CD8-positive, alpha-beta memory T cell (primary cell): ENCODE results near the gene TMEM117. TPM values are rescaled to one million over a fixed set of nuclear protein-coding genes. Genes with fewer than 3 reads are reported as not detected.

Experiments used
- CTCF ChIA-PET: fragments of 350-600 bp; sonication (Branson Sonifier 250); formaldehyde crosslinking; loops from one replicate; lab custom pipeline; 2021; ENCODE audit warnings: antibody characterized with exemption; lab: Charles Lee
- POLR2A ChIA-PET: fragments of 350-600 bp; sonication (Branson Sonifier 250); formaldehyde crosslinking; loops from one replicate; lab custom pipeline; 2021; ENCODE audit warnings: antibody characterized with exemption; lab: Charles Lee
- DNase-seq, 5 donors: peaks; one replicate each; pipeline versions ENCODE4 v3.0.0 to v3.0.0-alpha.2; 2020 to 2022; ENCODE audit warnings: mixed read lengths in 1 of 5
- H3K27ac ChIP-seq: one replicate; pipeline ENCODE4 v1.7.0; 2013; ENCODE audit warnings: low read depth, mild to moderate bottlenecking, low read length, moderate library complexity
- H3K27me3 ChIP-seq: 2 replicates; pipeline ENCODE4 v1.7.0; 2013; ENCODE audit warnings: low read length, mild to moderate bottlenecking; ENCODE audit not compliant: insufficient read depth, poor library complexity, severe bottlenecking
- H3K36me3 ChIP-seq: 2 replicates; pipeline ENCODE4 v1.7.0; 2013; ENCODE audit warnings: mild to moderate bottlenecking, low read length, moderate library complexity; ENCODE audit not compliant: insufficient read depth
- H3K4me1 ChIP-seq: 2 replicates; pipeline ENCODE4 v1.7.0; 2013; ENCODE audit warnings: mild to moderate bottlenecking, low read length, moderate library complexity; ENCODE audit not compliant: insufficient read depth
- H3K4me3 ChIP-seq: 2 replicates; pipeline ENCODE4 v1.7.0; 2013; ENCODE audit warnings: mild to moderate bottlenecking, low read length
- H3K9me3 ChIP-seq: 2 replicates; pipeline ENCODE4 v1.7.0; 2013; ENCODE audit warnings: mild to moderate bottlenecking, low read length
- H3K27ac Mint-ChIP-seq, 8 donors: one replicate each; pipeline ENCODE4 v1.8.0; 2020 to 2021; ENCODE audit warnings: mixed read lengths in 8 of 8, mild to moderate bottlenecking in 6 of 8, inconsistent platforms in 3 of 8, moderate library complexity in 3 of 8
- H3K27me3 Mint-ChIP-seq, 2 donors: one replicate each; pipeline ENCODE4 v1.8.0; 2020 to 2021; ENCODE audit warnings: mixed read lengths in 2 of 2, mild to moderate bottlenecking in 1 of 2, moderate library complexity in 1 of 2
- H3K36me3 Mint-ChIP-seq, 3 donors: one replicate each; pipeline ENCODE4 v1.8.0; 2020 to 2021; ENCODE audit warnings: mixed read lengths in 3 of 3, inconsistent platforms in 1 of 3, mild to moderate bottlenecking in 1 of 3
- H3K4me1 Mint-ChIP-seq, 3 donors: one replicate each; pipeline ENCODE4 v1.8.0; 2020 to 2021; ENCODE audit warnings: mixed read lengths in 3 of 3, inconsistent platforms in 1 of 3, mild to moderate bottlenecking in 1 of 3
- H3K4me3 Mint-ChIP-seq, 7 donors: one replicate each; pipeline ENCODE4 v1.8.0; 2020 to 2021; ENCODE audit warnings: mixed read lengths in 7 of 7, mild to moderate bottlenecking in 6 of 7, moderate library complexity in 4 of 7, inconsistent platforms in 2 of 7
- H3K9me3 Mint-ChIP-seq, 5 donors: one replicate each; pipeline ENCODE4 v1.8.0; 2020 to 2022; ENCODE audit warnings: mixed read lengths in 5 of 5, mild to moderate bottlenecking in 3 of 5, moderate library complexity in 2 of 5, inconsistent platforms in 1 of 5
- polyA plus RNA-seq: library from polyadenylated mRNA; unstranded; fragments of 300-500 nt; fragmentation: Illumina TruSeq; gene quantifications from one replicate; pipeline ENCODE4 v1.2.3, GENCODE V29; 2021
- total RNA-seq, 2 experiments: library from RNA; stranded (reverse); gene quantifications; one replicate each; pipeline ENCODE4 v1.2.3, GENCODE V29; 2021

The TMEM117 gene
- total and polyA plus RNA-seq, 3 experiments from 2014 or later = 1.4 to 6.2 (median 1.8) TPM

DNA sequence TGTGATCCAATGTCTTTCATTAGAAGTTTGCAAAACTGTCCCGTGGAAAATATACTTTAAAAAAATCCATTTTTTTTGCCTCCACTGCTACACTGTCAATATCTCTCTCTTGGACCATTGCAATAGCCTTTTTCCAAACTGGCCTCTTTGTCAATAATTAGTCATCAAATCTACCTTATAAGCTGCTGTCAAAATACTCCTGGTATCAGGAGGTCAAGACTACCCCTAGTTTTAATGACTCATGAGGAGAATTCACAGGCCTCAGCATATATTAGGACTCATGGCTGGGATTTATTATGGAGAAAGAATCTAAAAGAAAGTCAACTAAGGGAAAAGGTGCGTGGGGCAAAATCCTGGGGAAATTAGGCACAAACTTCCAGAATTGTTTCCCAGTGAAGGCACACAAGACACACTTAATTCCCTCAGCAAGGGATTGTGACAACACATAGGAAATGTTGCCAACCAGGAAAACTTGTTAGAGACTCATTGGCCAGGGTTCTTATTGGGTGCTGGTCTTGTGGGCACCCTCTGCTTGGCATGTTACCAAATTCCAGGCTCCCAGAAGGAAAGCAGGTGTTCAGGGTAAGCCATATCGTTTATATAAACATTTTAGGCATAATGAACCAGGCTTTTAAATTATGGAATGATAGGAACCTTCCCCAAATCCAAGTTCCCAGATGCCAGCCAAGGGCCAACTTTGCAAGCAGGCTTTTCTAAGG is 56.1 kb downstream of the TMEM117 start:
- Mint-ChIP-seq H3K27ac (no peak overlapping the region), H3K4me3 (no peak overlapping the region), H3K4me1 (no peaks in the 10 kb centered on the region), H3K9me3 (peaks cover 0 to 5% (median 0%) of the 10 kb centered on the region in 5 donors), H3K27me3 (no peaks in the 10 kb centered on the region), H3K36me3 (peaks cover 3 to 13% (median 9%) of the 10 kb centered on the region in 3 donors)
- ChIA-PET CTCF (interaction anchor here (1.5 kb wide), 1 partner anchor 10 kb away, joined by 8 read pairs; no protein-coding TSS in a partner anchor), POLR2A (no interaction called here)
- Histone ChIP-seq H3K27ac (no peak overlapping the region), H3K36me3 (no peaks in the 10 kb centered on the region), H3K27me3 (no peaks in the 10 kb centered on the region), H3K9me3 (no peaks in the 10 kb centered on the region), H3K4me1 (no peaks in the 10 kb centered on the region), H3K4me3 (no peak overlapping the region)
- DNase-seq = no peak

DNA sequence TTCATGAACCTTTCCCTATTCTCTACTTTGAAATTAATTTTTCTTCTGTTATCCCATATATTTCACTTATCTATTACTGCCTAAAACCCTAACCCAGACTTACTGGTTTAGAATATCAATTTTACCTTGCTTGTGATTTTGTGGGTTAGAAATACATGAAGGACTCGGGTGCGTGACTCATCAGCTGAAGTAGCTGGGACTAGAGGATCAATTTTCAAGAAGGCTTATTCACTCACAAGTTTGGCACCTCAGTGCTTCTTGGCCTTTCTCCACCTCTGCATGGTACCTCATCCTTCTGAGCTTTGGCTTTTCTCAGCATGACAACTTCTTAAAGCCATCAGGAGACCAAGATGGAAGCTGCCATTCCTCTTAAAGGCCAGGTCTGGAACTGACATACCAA is 57.8 kb downstream of the TMEM117 start:
- no peak overlapping the region for H3K4me3 Mint-ChIP-seq
- Histone ChIP-seq H3K27me3 (no peaks in the 10 kb centered on the region), H3K9me3 (no peaks in the 10 kb centered on the region), H3K4me1 (no peaks in the 10 kb centered on the region), H3K36me3 (no peaks in the 10 kb centered on the region), H3K27ac (no peak overlapping the region), H3K4me3 (no peak overlapping the region)
- ChIA-PET CTCF (no interaction called here), POLR2A (no interaction called here)
- peak overlapping the region in 1 of 8 donors; percentile 1 for H3K27ac Mint-ChIP-seq
- H3K27me3 Mint-ChIP-seq = no peaks in the 10 kb centered on the region
- H3K4me1 Mint-ChIP-seq = no peaks in the 10 kb centered on the region
- H3K9me3 Mint-ChIP-seq = peaks cover 0 to 5% (median 0%) of the 10 kb centered on the region in 5 donors
- no peak for DNase-seq
- peaks cover 3 to 17% (median 10%) of the 10 kb centered on the region in 3 donors for H3K36me3 Mint-ChIP-seq

DNA sequence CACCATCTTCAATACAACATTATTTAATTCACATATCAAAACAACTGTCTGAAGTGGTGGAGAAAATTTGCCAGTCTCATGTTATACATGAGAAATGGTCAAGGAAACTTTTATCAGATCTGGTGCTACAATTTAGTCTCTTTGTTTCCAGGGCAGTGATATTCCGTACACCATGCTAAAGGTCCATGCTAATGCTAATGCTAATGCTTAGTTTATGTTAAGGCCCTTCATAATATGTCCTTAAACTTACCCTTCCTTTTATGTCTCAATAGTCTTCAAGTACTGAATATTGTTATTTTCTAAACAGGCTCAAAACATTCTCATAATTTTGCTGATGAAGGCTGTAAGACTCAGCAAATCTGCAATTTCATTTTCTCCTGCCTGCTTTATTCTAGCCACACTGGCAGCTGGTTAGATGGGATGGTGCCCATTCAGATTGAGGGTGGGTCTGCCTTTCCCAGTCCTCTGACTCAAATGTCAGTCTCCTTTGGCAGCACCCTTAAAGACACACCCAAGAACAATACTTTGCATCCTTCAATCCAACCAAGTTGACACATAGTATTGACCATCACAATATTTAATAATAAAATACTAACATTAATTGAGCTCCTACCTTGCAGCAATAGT is 59.8 kb downstream of the TMEM117 start:
- Mint-ChIP-seq H3K27ac (no peak overlapping the region), H3K9me3 (peaks cover 0 to 5% (median 0%) of the 10 kb centered on the region in 5 donors), H3K27me3 (no peaks in the 10 kb centered on the region), H3K4me3 (no peak overlapping the region), H3K36me3 (peaks cover 3 to 23% (median 10%) of the 10 kb centered on the region in 3 donors), H3K4me1 (no peaks in the 10 kb centered on the region)
- H3K27ac ChIP-seq = no peak overlapping the region
- DNase-seq = no peak
- no peaks in the 10 kb centered on the region for H3K9me3 ChIP-seq
- H3K36me3 ChIP-seq = no peaks in the 10 kb centered on the region
- no peak overlapping the region for H3K4me3 ChIP-seq
- no peaks in the 10 kb centered on the region for H3K4me1 ChIP-seq
- CTCF ChIA-PET = no interaction called here
- H3K27me3 ChIP-seq = no peaks in the 10 kb centered on the region
- POLR2A ChIA-PET = no interaction called here

DNA sequence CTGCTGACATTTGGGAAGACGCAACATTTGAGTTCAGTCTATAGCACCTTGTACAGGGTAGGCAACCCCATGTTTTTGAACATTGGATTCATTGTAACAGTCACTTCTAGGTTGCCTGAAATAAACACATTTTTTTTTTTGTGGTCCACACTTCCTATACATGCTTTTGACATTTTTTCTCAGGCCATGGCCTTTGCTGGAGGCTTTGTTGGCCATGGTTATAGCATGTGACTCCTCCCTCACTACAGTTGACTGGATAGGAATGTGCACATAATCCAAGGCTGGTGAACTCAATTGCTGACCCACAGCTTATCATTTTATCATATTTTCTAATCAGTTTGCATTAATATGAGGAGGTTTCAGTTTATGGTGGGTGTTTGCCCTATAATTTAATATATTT is 60.6 kb downstream of the TMEM117 start:
- no peaks in the 10 kb centered on the region for H3K27me3 ChIP-seq
- Mint-ChIP-seq H3K9me3 (peaks cover 0 to 5% (median 0%) of the 10 kb centered on the region in 5 donors), H3K27me3 (no peaks in the 10 kb centered on the region), H3K36me3 (peaks cover 3 to 24% (median 10%) of the 10 kb centered on the region in 3 donors), H3K4me1 (no peaks in the 10 kb centered on the region), H3K27ac (no peak overlapping the region), H3K4me3 (no peak overlapping the region)
- DNase-seq = no peak
- CTCF ChIA-PET = no interaction called here
- H3K36me3 ChIP-seq = no peaks in the 10 kb centered on the region
- POLR2A ChIA-PET = no interaction called here
- no peak overlapping the region for H3K27ac ChIP-seq
- no peaks in the 10 kb centered on the region for H3K9me3 ChIP-seq
- no peaks in the 10 kb centered on the region for H3K4me1 ChIP-seq
- no peak overlapping the region for H3K4me3 ChIP-seq

DNA sequence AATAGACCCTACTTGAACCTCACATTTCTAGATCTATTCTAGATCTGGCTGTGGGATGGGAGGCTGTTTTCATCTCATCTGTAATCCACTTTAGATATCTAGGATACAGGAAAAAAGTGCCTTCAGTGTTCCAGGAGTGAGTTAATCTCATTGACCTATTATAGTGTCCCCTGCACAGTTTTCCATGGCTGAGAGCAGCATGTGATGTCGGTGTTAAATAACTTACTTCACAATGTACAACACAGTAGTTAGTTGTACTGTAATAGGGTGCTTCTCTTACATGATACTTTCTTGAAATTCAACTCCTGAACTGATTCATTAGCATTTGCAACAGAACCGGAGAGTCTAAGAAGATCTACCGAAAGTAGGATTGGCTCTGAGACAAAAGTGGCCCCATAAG is 62.6 kb downstream of the TMEM117 start:
- no peaks in the 10 kb centered on the region for H3K4me1 Mint-ChIP-seq

DNA sequence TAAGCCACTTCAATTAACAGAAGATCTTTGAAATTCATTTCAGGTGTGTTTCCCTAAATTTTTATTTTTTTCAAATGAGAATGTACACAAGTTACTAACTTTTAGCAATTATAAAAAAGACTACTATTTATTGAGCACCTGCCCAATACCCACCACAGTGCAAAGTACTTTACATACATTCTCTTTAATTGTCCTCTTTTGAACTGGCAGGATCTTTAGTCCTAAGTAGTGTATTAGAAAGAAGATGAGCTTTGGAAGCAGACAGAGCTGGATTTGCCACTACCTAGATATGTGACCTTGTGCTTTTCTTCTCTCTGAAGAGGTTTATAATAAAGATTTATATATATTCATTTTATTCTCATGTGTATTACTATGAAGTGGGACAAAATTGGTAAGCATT is 63.7 kb downstream of the TMEM117 start:
- Histone ChIP-seq H3K4me3 (no peak overlapping the region), H3K36me3 (no peaks in the 10 kb centered on the region), H3K9me3 (no peaks in the 10 kb centered on the region), H3K4me1 (no peaks in the 10 kb centered on the region), H3K27me3 (no peaks in the 10 kb centered on the region), H3K27ac (no peak overlapping the region)
- H3K4me1 Mint-ChIP-seq = no peaks in the 10 kb centered on the region
- H3K27me3 Mint-ChIP-seq = no peaks in the 10 kb centered on the region
- no peak overlapping the region for H3K4me3 Mint-ChIP-seq
- no peak overlapping the region for H3K27ac Mint-ChIP-seq
- H3K9me3 Mint-ChIP-seq = peaks cover 0 to under 1% (median 0%) of the 10 kb centered on the region in 5 donors
- H3K36me3 Mint-ChIP-seq = peaks cover under 1 to 12% (median 5%) of the 10 kb centered on the region in 3 donors
- CTCF ChIA-PET = no interaction called here
- POLR2A ChIA-PET = no interaction called here
- no peak for DNase-seq

More for the DNA sequence above, 62.6 kb downstream of the TMEM117 start:
- Histone ChIP-seq H3K9me3 (no peaks in the 10 kb centered on the region), H3K36me3 (no peaks in the 10 kb centered on the region), H3K4me1 (no peaks in the 10 kb centered on the region), H3K27ac (no peak overlapping the region), H3K27me3 (no peaks in the 10 kb centered on the region), H3K4me3 (no peak overlapping the region)
- no peak overlapping the region for H3K4me3 Mint-ChIP-seq
- H3K27ac Mint-ChIP-seq = no peak overlapping the region
- ChIA-PET CTCF (no interaction called here), POLR2A (no interaction called here)
- H3K36me3 Mint-ChIP-seq = peaks cover 3 to 16% (median 7%) of the 10 kb centered on the region in 3 donors
- no peak for DNase-seq
- no peaks in the 10 kb centered on the region for H3K27me3 Mint-ChIP-seq
- peaks cover 0 to 5% (median 0%) of the 10 kb centered on the region in 5 donors for H3K9me3 Mint-ChIP-seq

DNA sequence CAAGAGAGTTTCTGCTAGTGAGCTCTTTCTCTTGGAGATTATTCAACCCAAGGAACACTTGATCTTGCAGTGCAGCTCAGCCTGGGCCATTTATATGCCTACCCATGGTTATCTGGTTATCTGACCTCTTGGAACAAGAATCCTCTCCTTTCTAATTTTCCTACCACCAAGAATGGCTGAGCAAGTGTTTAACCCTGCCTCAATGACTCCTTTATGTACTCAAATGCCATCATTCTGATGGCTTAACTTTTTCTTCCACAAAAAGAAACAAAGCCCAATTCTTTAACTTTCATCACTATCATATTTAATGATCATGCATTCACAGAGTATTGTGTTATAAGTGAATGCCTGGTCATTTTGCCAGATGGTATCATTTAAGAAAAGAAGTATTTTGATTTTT is 67.8 kb downstream of the TMEM117 start:
- H3K9me3 Mint-ChIP-seq = peaks cover 0 to 2% (median 0%) of the 10 kb centered on the region in 5 donors
- no peak overlapping the region for H3K4me3 Mint-ChIP-seq

DNA sequence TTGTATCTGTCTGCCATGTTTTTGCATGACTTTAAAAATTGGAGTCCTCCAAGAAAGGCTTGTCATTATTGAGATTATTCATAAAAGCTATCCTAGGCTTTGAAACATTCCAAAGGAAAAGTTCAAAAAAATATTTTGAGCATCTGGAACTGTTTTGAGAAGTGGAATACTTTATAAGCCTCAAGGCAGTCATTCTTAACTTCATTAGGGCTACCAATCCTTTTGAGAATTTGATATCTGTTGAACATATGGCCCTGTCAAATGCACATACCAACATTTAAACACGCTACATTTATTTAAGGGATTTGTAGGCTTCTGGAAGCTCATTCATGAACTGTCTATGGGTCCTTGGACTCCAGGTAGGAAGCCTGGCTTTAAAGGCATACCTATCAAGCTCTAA is 77.0 kb downstream of the TMEM117 start:
- H3K27ac ChIP-seq = no peak overlapping the region
- no peaks in the 10 kb centered on the region for H3K4me1 ChIP-seq
- ChIA-PET POLR2A (no interaction called here), CTCF (no interaction called here)
- H3K4me1 Mint-ChIP-seq = no peaks in the 10 kb centered on the region
- H3K9me3 Mint-ChIP-seq = peaks cover 0 to 2% (median 0%) of the 10 kb centered on the region in 5 donors
- DNase-seq = no peak
- H3K9me3 ChIP-seq = no peaks in the 10 kb centered on the region
- peaks cover 0 to 2% of the 10 kb centered on the region in 2 donors for H3K27me3 Mint-ChIP-seq
- no peaks in the 10 kb centered on the region for H3K36me3 Mint-ChIP-seq
- no peak overlapping the region for H3K4me3 ChIP-seq
- H3K36me3 ChIP-seq = no peaks in the 10 kb centered on the region
- no peak overlapping the region for H3K4me3 Mint-ChIP-seq
- H3K27ac Mint-ChIP-seq = no peak overlapping the region
- H3K27me3 ChIP-seq = no peaks in the 10 kb centered on the region

More for the DNA sequence above, 67.8 kb downstream of the TMEM117 start:
- DNase-seq = no peak
- no peaks in the 10 kb centered on the region for H3K36me3 ChIP-seq
- H3K27ac ChIP-seq = no peak overlapping the region
- H3K27me3 ChIP-seq = no peaks in the 10 kb centered on the region
- no peak overlapping the region for H3K4me3 ChIP-seq
- H3K4me1 ChIP-seq = no peaks in the 10 kb centered on the region
- ChIA-PET POLR2A (no interaction called here), CTCF (no interaction called here)
- Mint-ChIP-seq H3K27ac (no peak overlapping the region), H3K27me3 (no peaks in the 10 kb centered on the region), H3K36me3 (peaks cover 0 to 11% (median 1%) of the 10 kb centered on the region in 3 donors), H3K4me1 (no peaks in the 10 kb centered on the region)
- no peaks in the 10 kb centered on the region for H3K9me3 ChIP-seq
